ENCODE measurements around the gene LARP6.

DNA sequence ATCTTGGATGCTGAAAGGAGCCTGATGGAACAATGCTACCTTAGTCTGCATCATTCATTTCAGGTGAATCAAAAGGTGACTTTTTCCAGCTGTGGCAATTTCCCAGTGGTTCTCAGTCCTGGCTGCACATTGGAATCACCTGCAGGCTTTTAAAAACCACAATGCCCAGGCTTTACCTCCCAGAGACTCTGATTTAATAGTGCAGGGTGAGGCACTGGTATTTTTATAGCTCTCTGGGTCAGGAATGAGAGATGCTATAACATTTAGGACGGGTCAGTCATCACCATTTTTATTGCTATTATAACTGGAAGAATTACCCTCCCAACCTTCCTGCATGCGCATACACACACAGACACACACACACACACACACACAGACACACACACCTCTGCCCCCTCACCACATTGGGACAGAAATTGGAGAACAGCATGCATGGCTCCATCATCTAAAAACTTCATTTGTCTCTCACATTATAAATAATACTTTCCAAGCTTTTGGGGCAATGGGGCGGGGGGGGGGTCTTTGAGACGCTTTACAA is 41.1 kb downstream of the LARP6 start:
- TF ChIP-seq, protein P1, sequence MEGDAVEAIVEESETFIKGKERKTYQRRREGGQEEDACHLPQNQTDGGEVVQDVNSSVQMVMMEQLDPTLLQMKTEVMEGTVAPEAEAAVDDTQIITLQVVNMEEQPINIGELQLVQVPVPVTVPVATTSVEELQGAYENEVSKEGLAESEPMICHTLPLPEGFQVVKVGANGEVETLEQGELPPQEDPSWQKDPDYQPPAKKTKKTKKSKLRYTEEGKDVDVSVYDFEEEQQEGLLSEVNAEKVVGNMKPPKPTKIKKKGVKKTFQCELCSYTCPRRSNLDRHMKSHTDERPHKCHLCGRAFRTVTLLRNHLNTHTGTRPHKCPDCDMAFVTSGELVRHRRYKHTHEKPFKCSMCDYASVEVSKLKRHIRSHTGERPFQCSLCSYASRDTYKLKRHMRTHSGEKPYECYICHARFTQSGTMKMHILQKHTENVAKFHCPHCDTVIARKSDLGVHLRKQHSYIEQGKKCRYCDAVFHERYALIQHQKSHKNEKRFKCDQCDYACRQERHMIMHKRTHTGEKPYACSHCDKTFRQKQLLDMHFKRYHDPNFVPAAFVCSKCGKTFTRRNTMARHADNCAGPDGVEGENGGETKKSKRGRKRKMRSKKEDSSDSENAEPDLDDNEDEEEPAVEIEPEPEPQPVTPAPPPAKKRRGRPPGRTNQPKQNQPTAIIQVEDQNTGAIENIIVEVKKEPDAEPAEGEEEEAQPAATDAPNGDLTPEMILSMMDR (IDR thresholded peaks at IDR 0.05) = no peak
- no peak for TF ChIP-seq POLR2A (IDR thresholded peaks at IDR 0.05)
- no peak for TF ChIP-seq POLR2AphosphoS5 (IDR thresholded peaks at IDR 0.05)
- no peak for TF ChIP-seq EP300 (IDR thresholded peaks at IDR 0.05)

Data from stomach (tissue), 4 donors.